Measurements from ENCODE around the gene MCTP2.
"Not testable (repeated sequence)": the region's sequence is repeated elsewhere in the genome, so short reads cannot be mapped to it uniquely, and the experiment has no call there.

MCTP2 gene

DNA sequence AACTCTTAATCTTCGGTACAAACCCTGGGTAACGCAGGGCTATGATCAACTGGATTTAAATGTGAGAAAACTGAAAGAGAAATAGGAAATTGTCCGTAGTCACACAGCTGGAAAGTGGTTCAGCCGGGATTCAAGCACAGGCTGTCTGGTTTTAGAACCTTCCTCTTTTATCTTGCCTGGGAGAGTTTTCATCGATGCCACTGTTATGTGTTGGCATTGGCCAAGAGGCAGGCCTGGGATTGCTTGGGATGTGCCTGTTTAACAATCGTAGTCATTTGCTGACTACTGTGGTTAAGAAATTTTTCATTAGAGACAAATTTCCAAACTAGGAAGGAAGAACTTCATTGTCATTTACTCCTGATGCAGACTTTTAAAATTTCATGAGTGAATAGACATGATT is 4.3 kb downstream of the MCTP2 start:
- no peak for DNase-seq

- no peak for DNase-seq
These were observed 5.2 kb downstream of the MCTP2 start for GRCh38 chr15:94236608-94237007.

DNA sequence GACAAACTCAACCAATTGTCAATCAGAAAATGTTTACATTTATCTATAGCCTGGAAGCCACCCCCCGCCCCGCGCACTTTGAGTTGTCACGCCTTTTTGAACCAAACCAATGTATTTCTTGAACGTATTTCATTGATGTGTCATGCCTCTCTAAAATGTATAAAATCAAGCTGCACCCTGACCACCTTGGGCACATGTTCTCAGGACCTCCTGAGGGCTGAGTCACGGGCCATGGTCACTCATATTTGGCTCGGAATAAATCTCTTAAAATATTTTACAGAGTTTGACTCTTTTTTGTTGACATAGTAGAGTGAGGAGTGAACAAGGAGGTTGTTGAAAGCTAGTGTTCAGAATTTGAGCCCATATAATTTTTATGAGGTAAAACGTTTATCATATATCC is 6.5 kb downstream of the MCTP2 start:
- no peak for DNase-seq

GRCh38 chr15:94238539-94239118 is 7.3 kb downstream of the MCTP2 start:
- DNase-seq = no peak

DNA sequence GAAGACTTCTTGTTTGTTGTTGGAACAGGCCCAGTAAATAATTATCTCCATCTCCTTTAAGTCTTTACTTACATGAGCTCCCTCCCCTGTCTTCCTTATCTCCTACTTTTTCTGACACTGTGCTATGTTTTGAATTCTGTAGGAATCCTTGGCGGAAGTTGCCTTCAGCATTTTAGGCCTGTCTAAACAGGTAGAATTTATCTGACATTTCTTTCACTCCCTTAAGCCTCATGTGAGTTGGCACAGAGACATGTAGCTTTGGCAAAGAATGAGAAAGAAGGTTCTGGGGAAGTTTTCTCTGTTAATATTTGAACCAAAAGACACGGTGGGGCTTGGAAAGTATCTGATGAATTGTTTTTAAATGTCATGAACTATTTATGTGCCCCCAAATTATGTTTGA is 8.1 kb downstream of the MCTP2 start:
- no peak for DNase-seq

GRCh38 chr15:94240480-94240879 is 9.1 kb downstream of the MCTP2 start:
- no peak for DNase-seq

- DNase-seq = no peak
These were observed 10.9 kb downstream of the MCTP2 start for GRCh38 chr15:94242257-94242656.

DNA sequence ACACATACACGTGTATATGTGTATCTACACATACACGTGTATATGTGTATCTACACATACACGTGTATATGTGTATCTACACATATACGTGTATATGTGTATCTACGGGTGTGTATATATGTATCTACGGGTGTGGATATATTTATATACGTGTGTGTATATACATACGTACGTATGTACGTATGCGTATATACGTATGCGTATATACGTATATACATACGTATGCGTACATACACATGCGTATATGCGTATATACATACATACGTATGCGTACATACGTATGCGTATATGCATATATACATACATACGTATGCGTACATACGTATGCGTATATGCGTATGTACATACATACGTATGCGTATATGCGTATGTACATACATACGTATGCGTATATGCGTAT is 11.6 kb downstream of the MCTP2 start:
- DNase-seq = not testable (repeated sequence)

DNA sequence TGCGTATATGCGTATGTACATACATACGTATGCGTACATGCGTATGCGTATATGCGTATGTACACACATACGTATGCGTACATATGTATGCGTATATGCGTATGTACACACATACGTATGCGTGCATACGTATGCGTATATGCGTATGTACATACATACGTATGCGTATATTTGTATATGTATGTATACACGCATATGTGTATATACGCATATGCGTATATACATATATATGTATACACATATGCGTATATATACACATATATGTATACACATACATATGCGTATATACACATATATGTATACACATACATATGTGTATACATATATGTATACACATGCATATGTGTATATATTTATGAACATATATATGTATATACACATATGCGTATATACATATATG is 12.1 kb downstream of the MCTP2 start:
- no peak for DNase-seq

GRCh38 chr15:94246016-94246415 is 14.7 kb downstream of the MCTP2 start:
- DNase-seq = no peak

- DNase-seq = no peak
These were observed 16.7 kb downstream of the MCTP2 start for GRCh38 chr15:94247789-94248638.

DNA sequence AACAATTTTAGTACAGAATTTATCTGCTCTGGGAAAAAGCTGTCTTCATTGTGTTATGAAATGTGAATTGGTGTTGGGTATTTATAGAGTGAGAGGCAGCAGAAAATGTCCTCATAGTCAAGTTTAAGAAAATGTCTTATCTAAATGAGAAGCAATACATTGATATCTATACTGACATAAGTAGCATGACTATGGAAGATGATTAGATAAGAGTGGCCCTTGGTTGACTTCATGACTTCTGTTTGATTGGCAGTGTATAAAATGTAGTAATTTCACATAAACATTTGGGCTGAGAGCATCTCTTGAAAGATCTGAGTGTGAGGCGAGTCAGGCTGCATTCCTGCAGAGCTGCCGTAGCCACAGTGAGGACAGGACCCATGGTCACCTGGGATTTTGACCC is 19.4 kb downstream of the MCTP2 start:
- DNase-seq = no peak

DNA sequence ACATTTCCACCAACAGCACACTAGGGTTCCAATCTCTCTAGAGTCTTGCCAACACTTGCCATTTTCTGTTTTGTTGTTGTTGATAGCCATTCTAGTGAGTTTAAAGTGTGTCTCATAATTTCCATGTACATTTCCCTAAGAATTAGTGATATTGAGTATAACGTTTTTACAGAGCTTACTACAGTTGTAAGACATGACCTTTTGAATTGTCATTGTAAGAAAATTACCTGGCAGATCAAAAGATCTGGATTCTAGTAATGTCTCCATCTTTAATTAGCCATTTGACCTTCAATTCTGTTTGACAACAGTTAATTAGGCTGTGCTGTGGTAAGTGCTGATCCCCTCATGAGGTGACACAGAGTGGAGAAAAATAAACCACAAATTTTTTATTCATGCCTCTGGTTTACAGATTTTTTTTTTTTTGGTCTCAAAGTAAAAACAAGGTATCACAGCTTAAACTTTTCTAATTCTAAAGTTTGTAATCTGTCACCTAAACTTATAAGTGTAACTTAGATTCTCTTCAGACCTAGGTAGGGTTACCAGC is 20.9 kb downstream of the MCTP2 start:
- no peak for DNase-seq

DNA sequence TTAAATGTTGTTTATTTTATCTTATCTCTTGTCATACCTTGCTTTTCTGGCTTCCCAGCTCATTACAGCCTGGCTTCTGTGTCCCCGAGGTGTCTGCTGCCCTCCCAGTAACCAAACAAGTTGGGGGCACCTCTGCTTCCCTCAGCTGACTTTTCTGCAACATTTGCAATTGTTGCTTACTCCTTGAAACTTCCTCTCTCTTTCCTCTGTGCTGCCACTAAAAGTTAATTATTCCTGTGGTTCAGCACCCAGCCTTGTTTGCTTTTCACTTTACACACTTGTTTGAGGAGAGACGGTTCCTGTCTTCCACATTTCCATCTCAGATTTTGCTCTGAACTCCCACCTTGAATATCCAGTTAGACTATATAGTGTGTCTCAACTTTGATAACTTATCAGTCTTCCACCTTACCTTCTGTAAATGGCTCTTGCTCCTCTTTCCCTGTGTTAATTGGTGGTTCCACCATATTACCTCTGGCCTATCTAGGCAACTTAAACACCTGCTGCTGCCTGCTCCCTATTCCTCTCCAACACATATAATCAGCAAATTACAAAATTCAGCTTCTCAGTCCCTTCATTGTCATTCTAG is 21.6 kb downstream of the MCTP2 start:
- DNase-seq = no peak

GRCh38 chr15:94253742-94254141 is 22.4 kb downstream of the MCTP2 start:
- no peak for DNase-seq

DNA sequence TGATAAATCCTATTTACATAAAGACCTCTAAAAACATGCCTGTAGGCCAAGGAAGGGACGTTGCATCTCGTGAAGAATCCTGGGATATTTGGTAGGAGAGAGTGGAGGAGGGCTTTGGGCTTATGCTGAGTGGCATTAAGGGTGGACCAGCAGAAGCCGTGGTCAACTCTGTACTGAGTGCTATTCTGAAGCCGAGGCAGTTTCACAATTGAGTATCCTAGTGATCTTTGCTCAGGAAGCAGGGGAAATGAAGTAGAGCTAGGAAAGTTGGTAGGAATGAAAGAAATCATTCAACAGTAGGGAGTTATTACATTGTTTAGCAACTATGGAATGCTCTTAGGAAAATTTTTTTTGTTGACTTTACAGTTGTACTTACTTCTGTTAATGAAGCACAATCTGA is 24.2 kb downstream of the MCTP2 start:
- DNase-seq = no peak

GRCh38 chr15:94256511-94256910 is 25.1 kb downstream of the MCTP2 start:
- DNase-seq = no peak

GRCh38 chr15:94257776-94258175 is 26.4 kb downstream of the MCTP2 start:
- DNase-seq = not testable (repeated sequence)

DNA sequence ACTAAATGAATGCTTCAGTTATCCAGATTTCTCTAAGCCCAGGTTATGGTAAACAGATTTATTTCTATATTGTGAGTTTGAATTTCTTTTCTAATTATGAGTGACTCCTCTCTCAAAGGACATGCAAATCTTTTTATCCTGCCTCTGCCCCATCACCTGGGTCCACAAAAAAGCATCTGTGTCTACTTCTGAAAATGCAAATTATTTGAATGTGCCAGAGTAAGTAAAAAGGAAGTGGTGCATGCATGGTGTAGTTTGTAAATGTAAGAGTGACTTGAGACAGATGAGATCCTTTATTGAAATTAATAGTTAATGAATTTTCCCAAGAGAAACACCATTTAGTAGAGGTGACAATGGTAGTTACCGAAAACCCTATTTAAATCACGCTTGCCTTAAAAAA is 26.9 kb downstream of the MCTP2 start:
- DNase-seq = no peak

- DNase-seq = no peak
These were observed 27.9 kb downstream of the MCTP2 start for GRCh38 chr15:94259121-94259751.

GRCh38 chr15:94259863-94260262 is 28.5 kb downstream of the MCTP2 start:
- DNase-seq = no peak

GRCh38 chr15:94262201-94262600 is 30.8 kb downstream of the MCTP2 start:
- DNase-seq = no peak
